ENCODE results near the gene IL21. TPM values are rescaled to one million over a fixed set of nuclear protein-coding genes. Genes with fewer than 3 reads are reported as not detected.
A peak's percentile ranks its signal among the peaks of the same experiment; 100 is the strongest.

Gene IL21
- polyA plus RNA-seq, 1 experiment = not detected

DNA sequence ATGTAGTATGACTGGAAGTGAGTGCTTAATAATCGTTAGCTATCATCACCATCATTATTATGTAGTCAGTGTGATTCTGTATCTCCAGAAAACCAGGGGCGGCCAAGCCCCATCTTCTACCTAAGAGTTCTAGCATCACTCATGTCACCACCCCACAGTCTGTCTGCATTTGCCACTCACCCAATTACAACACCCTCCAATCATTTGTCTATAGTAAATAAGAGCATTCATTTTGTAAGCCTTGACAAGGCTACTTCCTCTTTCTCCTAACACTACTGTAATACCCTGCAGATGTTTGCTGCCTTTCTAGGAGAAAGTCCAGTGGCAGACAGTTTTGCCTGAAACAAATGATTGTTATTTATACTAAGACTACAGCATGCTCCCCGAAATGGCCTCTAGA is 15.8 kb upstream of the IL21 start:
- DNase-seq (ENCODE audit: low read depth) = no peak
- POLR2A ChIA-PET = no interaction called here
- no peaks in the 10 kb centered on the region for H3K27me3 ChIP-seq (ENCODE audit: control insufficient read depth, insufficient read depth, low read length)
- no peak overlapping the region for H3K4me3 ChIP-seq (ENCODE audit: low read depth, low read length)
- TF ChIP-seq, protein P1, sequence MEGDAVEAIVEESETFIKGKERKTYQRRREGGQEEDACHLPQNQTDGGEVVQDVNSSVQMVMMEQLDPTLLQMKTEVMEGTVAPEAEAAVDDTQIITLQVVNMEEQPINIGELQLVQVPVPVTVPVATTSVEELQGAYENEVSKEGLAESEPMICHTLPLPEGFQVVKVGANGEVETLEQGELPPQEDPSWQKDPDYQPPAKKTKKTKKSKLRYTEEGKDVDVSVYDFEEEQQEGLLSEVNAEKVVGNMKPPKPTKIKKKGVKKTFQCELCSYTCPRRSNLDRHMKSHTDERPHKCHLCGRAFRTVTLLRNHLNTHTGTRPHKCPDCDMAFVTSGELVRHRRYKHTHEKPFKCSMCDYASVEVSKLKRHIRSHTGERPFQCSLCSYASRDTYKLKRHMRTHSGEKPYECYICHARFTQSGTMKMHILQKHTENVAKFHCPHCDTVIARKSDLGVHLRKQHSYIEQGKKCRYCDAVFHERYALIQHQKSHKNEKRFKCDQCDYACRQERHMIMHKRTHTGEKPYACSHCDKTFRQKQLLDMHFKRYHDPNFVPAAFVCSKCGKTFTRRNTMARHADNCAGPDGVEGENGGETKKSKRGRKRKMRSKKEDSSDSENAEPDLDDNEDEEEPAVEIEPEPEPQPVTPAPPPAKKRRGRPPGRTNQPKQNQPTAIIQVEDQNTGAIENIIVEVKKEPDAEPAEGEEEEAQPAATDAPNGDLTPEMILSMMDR (IDR thresholded peaks at IDR 0.05; ENCODE audit: insufficient read depth, low read depth, low read length) = no peak
- CTCF ChIA-PET = no interaction called here
- no peaks in the 10 kb centered on the region for H3K36me3 ChIP-seq (ENCODE audit: control insufficient read depth, insufficient read depth, low read length)

DNA sequence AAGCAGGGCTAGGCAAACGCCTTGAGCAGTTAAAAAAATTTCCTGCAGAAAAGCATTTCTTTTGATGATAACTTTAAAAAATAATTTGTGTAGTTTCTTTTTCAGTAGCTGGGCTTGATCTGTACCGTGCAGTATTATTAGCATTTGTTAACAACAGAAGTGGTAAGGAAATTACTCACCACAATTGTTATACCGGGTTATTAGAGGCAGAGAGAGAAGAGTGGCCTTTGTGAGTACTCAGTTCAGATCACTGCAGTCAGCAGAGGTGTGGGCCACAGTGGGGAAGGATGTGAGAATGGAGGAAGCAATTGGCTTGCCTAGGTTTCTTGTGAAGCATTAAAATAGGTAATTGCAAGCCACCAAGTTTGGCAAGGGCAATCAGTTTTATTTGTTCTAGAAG is 14.3 kb upstream of the IL21 start:
- CTCF ChIA-PET = interaction anchor here (1.1 kb wide), 1 partner anchor 12 kb away, joined by 3 read pairs; no protein-coding TSS in a partner anchor
- Histone ChIP-seq H3K27me3 (ENCODE audit: control insufficient read depth, insufficient read depth, low read length) (no peaks in the 10 kb centered on the region), H3K4me3 (ENCODE audit: low read depth, low read length) (no peak overlapping the region), H3K36me3 (ENCODE audit: control insufficient read depth, insufficient read depth, low read length) (no peaks in the 10 kb centered on the region)
- DNase-seq (ENCODE audit: low read depth) = no peak
- TF ChIP-seq, protein P1 (IDR thresholded peaks at IDR 0.05; ENCODE audit: insufficient read depth, low read depth, low read length) = no peak
- POLR2A ChIA-PET = no interaction called here

DNA sequence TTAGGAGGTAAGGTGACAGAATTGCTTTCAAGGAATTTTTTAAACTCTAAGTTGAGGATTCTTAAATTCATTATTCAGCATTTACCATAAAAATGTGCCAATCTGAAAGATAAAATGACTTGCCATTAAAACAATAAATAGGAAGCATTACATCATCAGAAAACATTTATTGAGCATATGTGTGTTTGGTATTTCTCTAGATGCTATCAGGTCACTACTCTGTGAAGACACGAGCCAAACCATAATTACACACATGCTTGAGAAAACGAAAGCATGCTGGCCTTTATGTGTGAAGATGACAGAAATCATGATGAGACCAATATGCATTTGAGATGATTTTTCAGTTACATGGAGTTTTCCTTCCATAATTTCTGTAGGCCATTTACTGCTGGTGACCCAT is 12.3 kb upstream of the IL21 start:
- ChIA-PET POLR2A (no interaction called here), CTCF (interaction anchor here (1.4 to 2.1 kb wide), 2 partner anchors 17 to 84 kb away, joined by 3 to 5 read pairs; no protein-coding TSS in a partner anchor)
- TF ChIP-seq, protein P1 (IDR thresholded peaks at IDR 0.05; ENCODE audit: insufficient read depth, low read depth, low read length) = no peak
- Histone ChIP-seq H3K4me3 (ENCODE audit: low read depth, low read length) (no peak overlapping the region), H3K36me3 (ENCODE audit: control insufficient read depth, insufficient read depth, low read length) (no peaks in the 10 kb centered on the region), H3K27me3 (ENCODE audit: control insufficient read depth, insufficient read depth, low read length) (no peaks in the 10 kb centered on the region)
- peak; percentile 59 for DNase-seq (ENCODE audit: low read depth)

DNA sequence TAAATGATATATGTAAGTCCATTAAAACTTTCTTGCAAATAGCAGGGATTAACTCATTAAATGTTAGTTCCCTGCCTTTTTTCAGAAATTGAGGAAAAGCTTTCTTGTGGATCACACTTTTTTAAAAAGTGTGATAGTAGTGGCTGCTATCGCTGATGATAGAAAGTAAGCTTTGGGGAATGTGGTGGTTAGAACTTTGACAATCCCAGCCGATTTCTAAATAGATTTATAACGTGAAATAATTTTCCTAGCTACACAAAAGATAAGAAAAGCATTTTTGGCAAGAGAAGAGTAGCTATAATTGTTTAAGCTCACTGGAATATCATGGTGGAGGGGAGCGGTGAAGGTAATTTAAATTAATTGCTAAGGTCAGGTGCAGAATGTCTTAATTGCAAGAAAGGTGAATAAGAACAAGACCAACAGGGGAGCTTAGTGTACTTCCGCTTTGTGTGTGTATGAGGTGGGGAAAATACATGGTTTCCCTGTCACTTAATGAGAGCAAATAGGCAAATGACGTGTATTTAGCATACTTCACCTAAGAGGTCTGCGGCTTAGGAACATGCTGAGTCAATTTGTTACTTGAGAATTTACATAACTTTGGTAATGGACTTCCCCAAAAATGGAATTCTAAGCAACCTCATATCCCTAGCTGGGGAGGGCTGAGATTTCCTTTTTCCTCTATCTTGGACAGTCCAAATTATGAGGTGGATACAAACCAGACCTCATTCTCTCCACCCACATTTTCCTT is 11.7 kb upstream of the IL21 start:
- H3K27me3 ChIP-seq (ENCODE audit: control insufficient read depth, insufficient read depth, low read length) = no peaks in the 10 kb centered on the region
- peak; percentile 29 for DNase-seq (ENCODE audit: low read depth)
- POLR2A ChIA-PET = no interaction called here
- CTCF ChIA-PET = interaction anchor here (1.4 to 2.1 kb wide), 2 partner anchors 16 to 84 kb away, joined by 3 to 5 read pairs; no protein-coding TSS in a partner anchor
- no peak overlapping the region for H3K4me3 ChIP-seq (ENCODE audit: low read depth, low read length)
- TF ChIP-seq, protein P1 (IDR thresholded peaks at IDR 0.05; ENCODE audit: insufficient read depth, low read depth, low read length) = no peak
- H3K36me3 ChIP-seq (ENCODE audit: control insufficient read depth, insufficient read depth, low read length) = no peaks in the 10 kb centered on the region

DNA sequence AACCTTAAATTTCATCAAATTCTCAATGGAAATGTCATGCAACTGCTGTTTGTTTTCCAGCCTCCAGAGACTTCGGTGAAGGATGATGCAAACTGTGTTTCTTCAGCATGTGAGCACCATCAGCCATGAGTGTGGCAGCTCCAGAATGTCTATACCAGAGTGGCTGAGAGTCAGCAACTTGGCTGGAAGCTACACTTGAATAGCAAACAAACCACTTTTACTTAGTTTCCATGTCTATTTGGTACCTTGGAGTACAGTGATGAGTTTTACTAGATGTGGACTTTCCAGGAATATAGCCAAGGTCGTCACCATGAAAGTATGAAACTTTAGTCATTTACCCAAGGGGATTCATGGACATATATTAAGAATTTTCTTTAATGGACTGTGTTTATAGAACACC is 4.3 kb upstream of the IL21 start:
- DNase-seq (ENCODE audit: low read depth) = no peak
- ChIA-PET POLR2A (no interaction called here), CTCF (no interaction called here)
- H3K4me3 ChIP-seq (ENCODE audit: low read depth, low read length) = no peak overlapping the region
- TF ChIP-seq, protein P1 (IDR thresholded peaks at IDR 0.05; ENCODE audit: insufficient read depth, low read depth, low read length) = no peak
- H3K36me3 ChIP-seq (ENCODE audit: control insufficient read depth, insufficient read depth, low read length) = no peaks in the 10 kb centered on the region
- no peaks in the 10 kb centered on the region for H3K27me3 ChIP-seq (ENCODE audit: control insufficient read depth, insufficient read depth, low read length)

Data from BJ (cell line).